Activated T-helper 1 cell treated with anti-CD3 and anti-CD28 coated beads, Interleukin-12 subunit alpha, Interleukin-12 subunit beta, Interleukin-2, Interleukin-4 antibody, amounts not matched to agents 30 ng/mL and 10 ng/mL and 1 ng/mL, durations not matched to agents 14 hours and 24 hours and 36 hours (primary cell): ENCODE results near the gene PGK1. TPM values are rescaled to one million over a fixed set of nuclear protein-coding genes. Genes with fewer than 3 reads are reported as not detected.
A peak's percentile ranks its signal among the peaks of the same experiment; 100 is the strongest.
"Not testable (repeated sequence)": the region's sequence is repeated elsewhere in the genome, so short reads cannot be mapped to it uniquely, and the experiment has no call there.

ENCODE experiments used
- DNase-seq: peaks from one replicate; pipeline ENCODE4 v3.0.0; 2021; ENCODE audit warnings: low spot score
- H3K27ac Mint-ChIP-seq: one replicate; pipeline ENCODE4 v1.8.0; 2021; ENCODE audit warnings: mild to moderate bottlenecking, mixed read lengths
- H3K27me3 Mint-ChIP-seq: one replicate; pipeline ENCODE4 v1.8.0; 2022; ENCODE audit warnings: mild to moderate bottlenecking, moderate library complexity, mixed read lengths; ENCODE audit not compliant: insufficient read depth
- H3K36me3 Mint-ChIP-seq: one replicate; pipeline ENCODE4 v1.8.0; 2021; ENCODE audit warnings: low read depth, mixed read lengths
- H3K4me1 Mint-ChIP-seq: one replicate; pipeline ENCODE4 v1.8.0; 2021; ENCODE audit warnings: low read depth, mixed read lengths
- H3K4me3 Mint-ChIP-seq: one replicate; pipeline ENCODE4 v1.8.0; 2021; ENCODE audit warnings: mild to moderate bottlenecking, moderate library complexity, mixed read lengths
- H3K9me3 Mint-ChIP-seq: one replicate; pipeline ENCODE4 v1.8.0; 2021; ENCODE audit warnings: mixed read lengths
- intact Hi-C: fragments of 100-400 bp; cut with micrococcal nuclease; formaldehyde crosslinking; loops from one replicate; pipeline ENCODE4 v1.15.1; 2024
- total RNA-seq: library from RNA; stranded (reverse); gene quantifications from 2 replicates; pipeline ENCODE4 v1.2.3, GENCODE V29; 2022

Gene PGK1
- total RNA-seq, 1 donor from 2014 or later = 799 TPM

DNA sequence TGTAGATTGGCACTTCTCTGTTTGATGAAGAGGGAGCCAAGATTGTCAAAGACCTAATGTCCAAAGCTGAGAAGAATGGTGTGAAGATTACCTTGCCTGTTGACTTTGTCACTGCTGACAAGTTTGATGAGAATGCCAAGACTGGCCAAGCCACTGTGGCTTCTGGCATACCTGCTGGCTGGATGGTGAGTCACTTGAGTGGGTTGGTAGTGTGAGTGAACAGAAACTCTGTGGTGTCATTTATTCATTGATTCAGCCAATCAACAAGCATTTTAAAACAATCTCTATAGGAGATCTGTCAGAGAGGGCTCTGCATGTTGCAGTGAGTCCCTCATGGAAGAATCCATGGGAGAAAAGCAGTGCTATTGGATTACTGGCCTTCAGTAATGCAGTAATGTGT is 19.1 kb downstream of the PGK1 start:
- Mint-ChIP-seq H3K36me3 (peaks cover 55% of the 10 kb centered on the region), H3K4me3 (no peak overlapping the region), H3K4me1 (peaks cover 32% of the 10 kb centered on the region), H3K9me3 (no peaks in the 10 kb centered on the region), H3K27me3 (no peaks in the 10 kb centered on the region), H3K27ac (peak overlapping the region; percentile 78)
- intact Hi-C loops = loop anchor here (2.0 to 5.0 kb wide), 3 partner anchors 14 to 394 kb away; no protein-coding TSS in a partner anchor
- DNase-seq = no peak

DNA sequence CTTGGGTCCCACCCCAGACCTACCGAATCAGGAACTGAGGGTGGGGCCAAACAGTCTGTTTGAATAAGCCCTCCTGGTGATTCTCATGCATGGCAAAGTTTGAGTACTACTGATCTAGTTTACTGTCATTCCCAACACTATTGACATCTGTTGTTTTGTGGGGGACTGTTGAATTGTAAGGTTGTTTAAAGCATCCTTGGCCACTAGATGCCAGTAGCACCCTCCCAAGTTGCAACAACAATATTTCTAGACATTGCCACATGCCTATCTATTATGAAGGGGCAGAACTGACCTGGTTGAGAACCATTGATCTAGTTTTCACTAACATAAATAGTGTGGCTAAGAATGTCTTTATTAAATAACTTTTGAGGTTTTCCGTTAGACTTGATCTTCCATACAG is 20.3 kb downstream of the PGK1 start:
- Mint-ChIP-seq H3K27me3 (no peaks in the 10 kb centered on the region), H3K4me1 (peaks cover 27% of the 10 kb centered on the region), H3K36me3 (peaks cover 53% of the 10 kb centered on the region), H3K9me3 (no peaks in the 10 kb centered on the region), H3K27ac (no peak overlapping the region), H3K4me3 (no peak overlapping the region)
- DNase-seq = no peak
- intact Hi-C loops = loop anchor here (5.0 kb wide), 2 partner anchors 253 to 393 kb away; no protein-coding TSS in a partner anchor

DNA sequence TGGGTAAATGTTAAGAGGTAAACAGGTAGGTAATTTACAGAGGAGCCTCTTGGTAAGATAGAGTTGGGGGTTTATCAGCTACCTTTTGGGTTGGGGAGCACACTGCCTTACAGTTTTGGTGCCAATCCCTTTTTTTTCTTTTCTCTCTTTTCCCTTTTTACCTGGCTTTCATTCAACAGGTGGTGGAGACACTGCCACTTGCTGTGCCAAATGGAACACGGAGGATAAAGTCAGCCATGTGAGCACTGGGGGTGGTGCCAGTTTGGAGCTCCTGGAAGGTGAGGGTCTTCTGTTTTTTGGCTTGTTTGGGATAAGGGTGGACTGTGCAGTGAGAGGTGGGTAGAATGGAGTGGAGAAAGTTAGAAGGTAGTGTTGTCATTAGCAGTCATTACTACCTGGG is 21.1 kb downstream of the PGK1 start:
- Mint-ChIP-seq H3K4me1 (peaks cover 21% of the 10 kb centered on the region), H3K27me3 (no peaks in the 10 kb centered on the region), H3K36me3 (peaks cover 52% of the 10 kb centered on the region), H3K27ac (peak overlapping the region; percentile 13), H3K9me3 (no peaks in the 10 kb centered on the region), H3K4me3 (no peak overlapping the region)
- intact Hi-C loops = no loop called here
- DNase-seq = no peak

DNA sequence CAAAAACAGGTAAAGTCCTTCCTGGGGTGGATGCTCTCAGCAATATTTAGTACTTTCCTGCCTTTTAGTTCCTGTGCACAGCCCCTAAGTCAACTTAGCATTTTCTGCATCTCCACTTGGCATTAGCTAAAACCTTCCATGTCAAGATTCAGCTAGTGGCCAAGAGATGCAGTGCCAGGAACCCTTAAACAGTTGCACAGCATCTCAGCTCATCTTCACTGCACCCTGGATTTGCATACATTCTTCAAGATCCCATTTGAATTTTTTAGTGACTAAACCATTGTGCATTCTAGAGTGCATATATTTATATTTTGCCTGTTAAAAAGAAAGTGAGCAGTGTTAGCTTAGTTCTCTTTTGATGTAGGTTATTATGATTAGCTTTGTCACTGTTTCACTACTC is 21.7 kb downstream of the PGK1 start:
- H3K4me3 Mint-ChIP-seq, H3K27me3 Mint-ChIP-seq, H3K9me3 Mint-ChIP-seq, H3K27ac Mint-ChIP-seq, intact Hi-C loops, DNase-seq: not testable (repeated sequence)
- peaks cover 26% of the 10 kb centered on the region for H3K4me1 Mint-ChIP-seq
- H3K36me3 Mint-ChIP-seq = peaks cover 53% of the 10 kb centered on the region

DNA sequence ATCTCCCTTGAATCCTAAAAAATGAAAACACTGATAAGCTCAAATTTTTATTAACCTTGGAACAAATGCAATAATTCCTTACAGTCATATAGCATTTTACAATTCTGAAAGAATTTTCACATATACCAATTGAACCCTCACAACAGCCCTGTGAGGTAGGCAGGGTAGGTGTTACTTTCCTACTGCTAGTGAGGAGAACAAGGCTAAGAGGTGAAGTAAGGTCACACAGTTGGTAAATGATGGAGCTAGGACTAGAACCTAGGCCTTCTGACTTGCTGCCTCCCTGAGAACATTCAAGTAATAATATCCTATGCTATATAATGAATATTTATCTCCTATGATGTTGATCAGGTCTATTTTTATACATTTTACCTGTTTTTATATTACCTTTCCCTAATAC is 25.7 kb downstream of the PGK1 start:
- Mint-ChIP-seq H3K9me3 (no peaks in the 10 kb centered on the region), H3K4me1 (peaks cover 7% of the 10 kb centered on the region), H3K36me3 (peaks cover 37% of the 10 kb centered on the region), H3K27ac (no peak overlapping the region), H3K4me3 (no peak overlapping the region), H3K27me3 (no peaks in the 10 kb centered on the region)
- intact Hi-C loops = loop anchor here (10.0 kb wide), 3 partner anchors 525 to 1135 kb away; partner anchors contain the start of gene RTL3
- no peak for DNase-seq

DNA sequence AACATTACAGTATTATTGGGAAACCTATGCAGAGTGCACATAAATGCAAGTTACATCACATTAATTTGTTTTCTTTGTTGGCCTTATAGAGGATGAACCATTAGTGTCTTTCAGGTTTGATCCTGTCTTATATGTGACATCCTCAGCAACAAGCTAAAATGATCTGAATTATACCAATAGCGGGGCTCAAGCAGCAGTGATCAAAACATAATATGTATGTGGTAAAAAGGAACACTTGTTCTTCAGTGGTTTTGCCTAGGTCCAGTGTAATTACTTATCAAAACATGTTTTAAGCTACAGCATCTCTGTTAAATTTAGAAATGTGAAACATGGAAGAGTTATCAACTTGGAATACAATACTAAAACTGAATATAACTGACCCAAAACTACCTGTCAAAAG is 26.3 kb downstream of the PGK1 start:
- peak overlapping the region; percentile 34 for H3K27ac Mint-ChIP-seq
- no peak overlapping the region for H3K4me3 Mint-ChIP-seq
- DNase-seq = no peak
- intact Hi-C loops = loop anchor here (10.0 kb wide), 3 partner anchors 524 to 1134 kb away; partner anchors contain the start of gene RTL3
- peaks cover 7% of the 10 kb centered on the region for H3K4me1 Mint-ChIP-seq
- H3K9me3 Mint-ChIP-seq = no peaks in the 10 kb centered on the region
- peaks cover 34% of the 10 kb centered on the region for H3K36me3 Mint-ChIP-seq
- no peaks in the 10 kb centered on the region for H3K27me3 Mint-ChIP-seq

DNA sequence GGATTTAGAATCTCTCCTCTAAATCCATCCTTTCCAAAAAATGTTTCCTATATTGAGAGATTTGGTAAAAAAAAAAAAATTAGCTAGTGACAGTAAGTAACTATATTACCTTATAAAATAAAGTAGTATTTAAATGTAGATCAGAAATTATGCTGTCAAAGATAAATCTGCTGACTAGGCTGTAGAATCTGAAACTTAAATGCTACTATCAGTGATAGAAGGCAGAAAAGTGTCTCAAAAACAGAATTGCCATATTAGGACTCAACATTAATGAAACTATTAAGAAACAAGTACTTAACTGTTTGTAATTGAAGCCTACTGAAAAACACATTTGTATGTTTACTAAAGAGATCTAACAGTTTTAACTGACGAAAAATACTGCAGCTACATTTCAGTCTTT is 27.1 kb downstream of the PGK1 start:
- H3K36me3 Mint-ChIP-seq = peaks cover 32% of the 10 kb centered on the region
- DNase-seq = no peak
- no peaks in the 10 kb centered on the region for H3K9me3 Mint-ChIP-seq
- peak overlapping the region; percentile 34 for H3K27ac Mint-ChIP-seq
- no peak overlapping the region for H3K4me3 Mint-ChIP-seq
- intact Hi-C loops = loop anchor here (10.0 kb wide), 3 partner anchors 524 to 1134 kb away; partner anchors contain the start of gene RTL3
- peaks cover 7% of the 10 kb centered on the region for H3K4me1 Mint-ChIP-seq
- no peaks in the 10 kb centered on the region for H3K27me3 Mint-ChIP-seq

DNA sequence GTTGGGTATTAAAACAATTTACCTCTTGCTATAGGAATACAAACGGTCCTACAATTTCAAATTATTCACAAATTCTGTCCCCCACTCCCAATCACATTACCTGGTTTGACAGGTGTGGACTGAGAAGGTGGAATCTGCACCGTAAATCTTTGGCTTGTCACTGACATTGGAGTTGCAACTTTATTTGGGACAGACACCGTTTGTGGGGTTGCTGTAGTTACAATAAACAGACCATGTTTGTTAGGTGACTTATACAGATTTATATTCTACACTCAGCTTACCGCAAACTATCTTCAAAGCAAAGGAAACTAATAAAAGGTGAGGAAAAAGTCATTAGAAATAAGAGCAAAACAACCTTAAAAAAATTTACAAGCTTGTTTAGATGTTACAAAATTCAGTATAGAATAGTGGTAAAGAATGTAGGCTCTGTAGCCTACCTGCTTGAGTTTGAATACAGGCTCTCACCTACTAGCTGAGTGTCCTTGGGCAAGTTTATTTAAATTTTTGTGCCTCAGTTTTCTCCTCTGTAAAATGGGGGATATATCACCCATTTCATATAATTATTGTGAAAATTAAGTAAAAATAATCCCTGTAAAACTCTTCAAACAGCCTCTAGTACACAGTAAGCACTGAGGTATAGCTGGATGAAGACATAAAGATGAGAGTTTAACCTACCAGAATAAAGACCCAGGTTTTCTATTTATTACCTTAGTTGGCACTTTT is 29.4 kb downstream of the PGK1 start:
- peaks cover 21% of the 10 kb centered on the region for H3K36me3 Mint-ChIP-seq
- no peak overlapping the region for H3K27ac Mint-ChIP-seq
- DNase-seq = no peak
- no peaks in the 10 kb centered on the region for H3K27me3 Mint-ChIP-seq
- no peaks in the 10 kb centered on the region for H3K9me3 Mint-ChIP-seq
- intact Hi-C loops = loop anchor here (10.0 kb wide), 3 partner anchors 521 to 1131 kb away; partner anchors contain the start of gene RTL3
- peaks cover 7% of the 10 kb centered on the region for H3K4me1 Mint-ChIP-seq
- no peak overlapping the region for H3K4me3 Mint-ChIP-seq

DNA sequence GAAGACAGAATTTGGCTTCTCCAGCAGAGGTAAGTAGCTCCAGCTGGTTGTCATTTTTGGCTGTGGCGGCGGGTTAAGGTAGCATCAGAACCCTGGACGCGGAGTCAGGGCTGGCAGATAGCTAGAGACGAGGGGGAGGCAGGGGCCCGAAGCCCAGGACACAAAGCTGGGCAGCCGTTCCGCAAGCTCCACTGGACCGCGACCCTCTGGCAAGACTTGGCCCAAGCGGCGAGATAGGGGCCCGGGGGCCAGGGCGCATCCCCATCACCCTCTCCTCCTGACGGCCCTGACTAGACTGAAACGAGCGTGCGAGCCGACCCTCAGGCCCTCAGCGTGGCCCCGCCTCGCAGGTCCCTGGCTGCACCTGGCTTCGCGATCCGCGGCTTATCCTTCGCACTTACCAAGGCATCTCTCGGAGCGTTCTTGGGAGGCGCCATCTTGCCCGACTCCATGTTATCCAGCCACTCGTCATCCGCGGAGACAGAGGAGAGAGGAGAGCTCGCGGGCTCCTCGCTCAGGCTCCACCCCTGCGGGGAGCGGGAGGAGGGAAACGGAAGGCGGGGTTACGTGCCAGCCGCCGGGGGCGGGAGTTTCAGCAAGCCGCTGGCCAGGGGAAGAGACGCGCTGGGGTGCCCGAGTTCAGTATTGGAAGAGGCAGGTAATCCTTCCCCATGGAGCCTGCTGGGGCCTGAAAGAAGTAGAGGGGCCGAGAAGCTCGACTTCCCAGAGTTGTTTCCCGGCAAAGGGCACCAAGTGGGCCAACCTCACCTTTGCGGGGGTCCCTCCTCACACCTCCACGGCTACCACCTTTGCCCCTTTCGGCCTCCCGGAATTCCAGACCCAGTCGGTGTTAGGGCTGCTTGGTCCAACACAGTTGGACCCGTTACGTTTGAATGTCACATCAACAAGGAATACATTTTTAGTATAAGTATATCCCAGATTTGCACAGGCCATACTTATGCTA is 35.4 kb downstream of the PGK1 start, which contains the start of gene TAF9B:
Gene TAF9B (minus strand): TSS at position 491 of the 964 bp plus-strand sequence. CDS start 39 bp downstream, at position 452.
- Mint-ChIP-seq H3K27me3 (no peaks in the 10 kb centered on the region), H3K9me3 (no peaks in the 10 kb centered on the region)

DNA sequence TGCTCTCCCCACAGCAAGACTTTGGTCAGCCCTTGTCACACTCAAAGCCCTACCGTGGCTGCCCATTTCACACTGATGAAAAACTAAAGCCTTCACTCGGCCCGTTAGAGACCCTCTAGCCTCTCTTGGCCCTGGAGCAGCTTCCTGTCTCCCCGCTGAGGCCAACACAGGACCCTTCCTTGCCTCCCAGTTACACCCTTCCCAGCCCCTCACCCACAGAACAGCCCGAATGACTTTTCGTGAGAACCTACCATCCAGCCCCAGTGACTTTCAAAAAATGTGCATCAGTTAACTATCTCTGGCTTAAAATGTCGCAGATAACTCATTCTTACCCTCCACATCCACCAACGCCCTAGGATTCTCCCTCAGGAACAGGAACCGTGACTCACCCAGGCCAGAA is 36.2 kb downstream of the PGK1 start:
- H3K27ac Mint-ChIP-seq = peak overlapping the region; percentile 86
- H3K4me1 Mint-ChIP-seq = no peaks in the 10 kb centered on the region
- no peaks in the 10 kb centered on the region for H3K27me3 Mint-ChIP-seq
- no peak for DNase-seq
- peak overlapping the region; percentile 67 for H3K4me3 Mint-ChIP-seq
- intact Hi-C loops = no loop called here
- H3K36me3 Mint-ChIP-seq = peaks cover 2% of the 10 kb centered on the region
- no peaks in the 10 kb centered on the region for H3K9me3 Mint-ChIP-seq

More for the DNA sequence above, 35.4 kb downstream of the PGK1 start, which contains the start of gene TAF9B:
- DNase-seq = peak; percentile 78
- intact Hi-C loops = loop anchor here (1.0 to 10.0 kb wide), 8 partner anchors 35 to 1125 kb away; partner anchors contain the start of genes PGK1 and RTL3
- H3K27ac Mint-ChIP-seq = peak within 1 kb of the TSS; percentile 86
- H3K4me3 Mint-ChIP-seq = peak within 1 kb of the TSS; percentile 92
- no peaks in the 10 kb centered on the region for H3K4me1 Mint-ChIP-seq
- H3K36me3 Mint-ChIP-seq = peaks cover 2% of the 10 kb centered on the region

DNA sequence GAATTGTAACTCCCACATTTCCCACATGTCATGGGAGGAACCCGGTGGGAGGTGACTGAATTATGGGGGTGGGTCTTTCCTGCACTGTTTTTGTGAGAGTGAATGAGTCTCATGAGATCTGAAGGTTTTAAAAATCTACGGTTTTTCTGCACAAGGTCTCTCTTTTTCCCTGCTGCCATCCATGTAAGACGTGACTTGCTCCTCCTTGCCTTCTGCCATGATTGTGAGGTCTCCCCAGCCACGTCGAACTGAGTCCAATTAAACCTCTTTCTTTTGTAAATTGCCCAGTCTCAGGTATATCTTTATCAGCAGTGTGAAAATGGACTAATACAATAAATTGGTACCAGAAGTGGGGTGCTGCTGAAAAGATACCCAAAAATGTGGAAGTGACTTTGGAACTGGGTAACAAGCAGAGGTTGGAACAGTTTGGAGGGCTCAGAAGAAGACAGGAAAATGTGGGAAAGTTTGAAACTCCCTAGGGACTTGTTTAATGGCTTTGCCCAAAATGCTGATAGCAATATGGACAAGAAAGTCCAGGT is 43.0 kb downstream of the PGK1 start:
- H3K4me3 Mint-ChIP-seq, intact Hi-C loops, DNase-seq, H3K27me3 Mint-ChIP-seq, H3K4me1 Mint-ChIP-seq, H3K27ac Mint-ChIP-seq, H3K36me3 Mint-ChIP-seq: not testable (repeated sequence)
- peaks cover 28% of the 10 kb centered on the region for H3K9me3 Mint-ChIP-seq

DNA sequence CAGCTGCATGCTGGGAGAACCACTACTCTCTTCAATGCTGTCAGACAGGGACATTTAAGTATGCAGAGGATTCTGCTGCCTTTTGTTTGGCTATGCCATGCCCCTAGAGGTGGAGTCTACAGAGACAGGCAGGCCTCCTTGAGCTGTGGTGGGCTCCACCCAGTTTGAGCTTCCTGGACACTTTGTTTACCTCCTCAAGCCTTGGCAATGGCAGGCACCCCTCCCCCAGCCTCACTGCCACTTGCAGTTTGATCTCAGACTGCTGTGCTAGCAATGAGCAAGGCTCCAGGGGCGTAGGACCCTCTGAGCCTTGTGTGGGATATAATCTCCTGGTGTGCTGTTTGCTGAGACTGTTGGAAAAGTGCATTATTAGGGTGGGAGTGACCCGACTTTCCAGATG is 53.3 kb downstream of the PGK1 start:
- H3K27ac Mint-ChIP-seq, DNase-seq, H3K4me3 Mint-ChIP-seq, H3K27me3 Mint-ChIP-seq, intact Hi-C loops, H3K36me3 Mint-ChIP-seq, H3K4me1 Mint-ChIP-seq: not testable (repeated sequence)
- peaks cover 12% of the 10 kb centered on the region for H3K9me3 Mint-ChIP-seq
